Activated CD8-positive, alpha-beta T cell treated with anti-CD3 and anti-CD28 coated beads for 36 hours (primary cell): ENCODE measurements around the gene IDH3G. TPM values are rescaled to one million over a fixed set of nuclear protein-coding genes. Genes with fewer than 3 reads are reported as not detected.

Experiments used
- ATAC-seq: fragments of 200-7000 bp; cut with Tn5 transposase; one replicate; pipeline ENCODE4 v1.10.0; 2021; ENCODE audit warnings: mild to moderate bottlenecking, moderate library complexity
- CTCF ChIA-PET: fragments of 350-600 bp; sonication (Branson Sonifier 250); formaldehyde crosslinking; loops from one replicate; lab custom pipeline; 2021; ENCODE audit warnings: antibody characterized with exemption; lab: Charles Lee
- POLR2A ChIA-PET: fragments of 350-600 bp; sonication (Branson Sonifier 250); formaldehyde crosslinking; loops from one replicate; lab custom pipeline; 2021; ENCODE audit warnings: antibody characterized with exemption; lab: Charles Lee
- DNase-seq: peaks from one replicate; pipeline ENCODE4 v3.0.0-alpha.2; 2020
- H3K27ac Mint-ChIP-seq: one replicate; pipeline ENCODE4 v1.8.0; 2021; ENCODE audit warnings: mild to moderate bottlenecking, mixed read lengths
- H3K27me3 Mint-ChIP-seq: one replicate; pipeline ENCODE4 v1.8.0; 2021; ENCODE audit warnings: mixed read lengths
- H3K36me3 Mint-ChIP-seq: one replicate; pipeline ENCODE4 v1.8.0; 2021; ENCODE audit warnings: low read depth, mixed read lengths
- H3K4me1 Mint-ChIP-seq: one replicate; pipeline ENCODE4 v1.8.0; 2021; ENCODE audit warnings: low read depth, mixed read lengths
- H3K4me3 Mint-ChIP-seq: one replicate; pipeline ENCODE4 v1.8.0; 2021; ENCODE audit warnings: mild to moderate bottlenecking, moderate library complexity, mixed read lengths
- H3K9me3 Mint-ChIP-seq: one replicate; pipeline ENCODE4 v1.8.0; 2021; ENCODE audit warnings: mixed read lengths
- intact Hi-C: fragments of 100-400 bp; cut with micrococcal nuclease; formaldehyde crosslinking; loops from one replicate; pipeline ENCODE4 v1.10.0; 2022
- total RNA-seq, 2 experiments: library from RNA; stranded (reverse); gene quantifications; one replicate each; pipeline ENCODE4 v1.2.3, GENCODE V29; 2021
- TF ChIP-seq, protein P1 (sequence below): fragments of 200-600 bp; IDR thresholded peaks from one replicate; pipeline ENCODE4 v1.8.0; 2022; ENCODE audit warnings: antibody characterized with exemption, mild to moderate bottlenecking

IDH3G gene
- total RNA-seq, 2 experiments from 2014 or later = 54.3 to 56.9 TPM

GRCh38 chrX:153741446-153741845 is 52.7 kb downstream of the IDH3G start:
- H3K27me3 Mint-ChIP-seq = peaks cover 4% of the 10 kb centered on the region
- ATAC-seq (no peak), DNase-seq (no peak)
- ChIA-PET CTCF (no interaction called here), POLR2A (no interaction called here)
- H3K9me3 Mint-ChIP-seq = no peaks in the 10 kb centered on the region
- peaks cover 13% of the 10 kb centered on the region for H3K4me1 Mint-ChIP-seq
- intact Hi-C loops = no loop called here
- H3K4me3 Mint-ChIP-seq = no peak overlapping the region
- H3K36me3 Mint-ChIP-seq = no peaks in the 10 kb centered on the region
- no peak overlapping the region for H3K27ac Mint-ChIP-seq
- TF ChIP-seq, protein P1, sequence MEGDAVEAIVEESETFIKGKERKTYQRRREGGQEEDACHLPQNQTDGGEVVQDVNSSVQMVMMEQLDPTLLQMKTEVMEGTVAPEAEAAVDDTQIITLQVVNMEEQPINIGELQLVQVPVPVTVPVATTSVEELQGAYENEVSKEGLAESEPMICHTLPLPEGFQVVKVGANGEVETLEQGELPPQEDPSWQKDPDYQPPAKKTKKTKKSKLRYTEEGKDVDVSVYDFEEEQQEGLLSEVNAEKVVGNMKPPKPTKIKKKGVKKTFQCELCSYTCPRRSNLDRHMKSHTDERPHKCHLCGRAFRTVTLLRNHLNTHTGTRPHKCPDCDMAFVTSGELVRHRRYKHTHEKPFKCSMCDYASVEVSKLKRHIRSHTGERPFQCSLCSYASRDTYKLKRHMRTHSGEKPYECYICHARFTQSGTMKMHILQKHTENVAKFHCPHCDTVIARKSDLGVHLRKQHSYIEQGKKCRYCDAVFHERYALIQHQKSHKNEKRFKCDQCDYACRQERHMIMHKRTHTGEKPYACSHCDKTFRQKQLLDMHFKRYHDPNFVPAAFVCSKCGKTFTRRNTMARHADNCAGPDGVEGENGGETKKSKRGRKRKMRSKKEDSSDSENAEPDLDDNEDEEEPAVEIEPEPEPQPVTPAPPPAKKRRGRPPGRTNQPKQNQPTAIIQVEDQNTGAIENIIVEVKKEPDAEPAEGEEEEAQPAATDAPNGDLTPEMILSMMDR = no peak

DNA sequence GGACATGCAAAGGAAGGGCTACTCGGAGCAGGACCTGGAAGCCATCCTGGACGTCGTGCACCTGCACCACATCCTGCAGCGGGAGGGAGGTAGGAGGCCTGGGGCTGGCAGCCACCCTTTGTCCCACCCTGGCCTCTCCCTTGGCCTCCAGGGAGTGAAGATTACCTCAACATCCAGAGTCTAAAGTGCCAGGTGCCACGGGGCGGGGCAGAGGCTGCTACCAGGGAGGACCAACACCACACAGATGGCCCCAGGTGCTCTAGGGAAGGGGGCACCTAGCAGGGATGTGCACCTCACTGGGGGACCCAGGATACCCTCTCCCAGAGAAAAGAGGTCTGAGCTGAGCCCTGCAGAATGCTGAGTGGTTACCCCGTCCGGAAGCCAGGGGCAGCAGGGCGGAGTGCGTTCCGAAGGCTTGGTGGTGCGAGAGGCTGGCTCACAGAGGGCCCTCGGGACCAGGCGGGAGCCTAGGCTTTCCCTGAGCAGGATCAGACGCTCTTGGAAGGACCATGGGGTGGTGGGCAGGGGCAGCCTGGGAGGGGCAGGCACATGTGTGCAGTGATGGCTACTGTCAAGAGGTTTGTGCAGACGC is 53.4 kb downstream of the IDH3G start:
- H3K27ac Mint-ChIP-seq = peak overlapping the region; percentile 86
- no peaks in the 10 kb centered on the region for H3K36me3 Mint-ChIP-seq
- ChIA-PET POLR2A (no interaction called here), CTCF (no interaction called here)
- no peaks in the 10 kb centered on the region for H3K9me3 Mint-ChIP-seq
- intact Hi-C loops = no loop called here
- TF ChIP-seq, protein P1 = no peak
- H3K27me3 Mint-ChIP-seq = peaks cover 4% of the 10 kb centered on the region
- H3K4me3 Mint-ChIP-seq = no peak overlapping the region
- H3K4me1 Mint-ChIP-seq = peaks cover 13% of the 10 kb centered on the region
- DNase-seq (no peak), ATAC-seq (no peak)

DNA sequence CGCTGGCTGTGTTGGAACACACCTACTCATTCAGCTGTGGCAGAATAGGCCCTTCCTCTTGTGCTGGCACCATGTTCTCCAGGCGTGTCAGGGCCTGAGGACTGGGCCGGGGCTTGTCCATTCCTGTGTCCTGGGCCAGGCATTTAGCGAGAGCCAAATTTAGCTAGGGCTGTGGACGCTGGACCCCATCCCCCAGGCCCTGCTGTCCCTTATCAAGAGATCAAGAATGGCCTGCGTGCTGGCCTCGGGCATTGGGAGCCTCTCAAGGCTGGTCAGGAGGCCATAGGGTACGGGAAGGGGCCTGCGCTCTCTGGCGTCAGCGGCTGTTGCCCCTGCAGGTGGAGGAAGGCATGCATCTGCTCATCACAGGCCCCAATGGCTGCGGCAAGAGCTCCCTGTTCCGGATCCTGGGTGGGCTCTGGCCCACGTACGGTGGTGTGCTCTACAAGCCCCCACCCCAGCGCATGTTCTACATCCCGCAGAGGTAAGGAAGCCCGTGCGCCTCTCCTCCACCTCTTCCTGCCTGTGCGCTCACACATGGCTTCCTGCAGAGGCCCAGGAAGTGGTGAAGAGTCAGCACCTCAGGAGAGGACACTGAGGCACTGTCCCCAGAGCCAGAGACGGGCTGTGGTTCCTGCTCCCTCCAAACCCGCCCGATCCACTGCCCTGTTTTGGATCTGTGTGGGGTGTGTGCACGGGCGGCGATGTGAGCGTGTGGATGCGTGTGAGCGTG is 54.3 kb downstream of the IDH3G start:
- H3K27ac Mint-ChIP-seq = peak overlapping the region; percentile 86
- ChIA-PET CTCF (interaction anchor here (0.9 kb wide), 1 partner anchor 25 kb away, joined by 4 read pairs; the partner anchor contains the start of gene PLXNB3), POLR2A (no interaction called here)
- no peaks in the 10 kb centered on the region for H3K9me3 Mint-ChIP-seq
- intact Hi-C loops = no loop called here
- H3K27me3 Mint-ChIP-seq = peaks cover 4% of the 10 kb centered on the region
- H3K36me3 Mint-ChIP-seq = no peaks in the 10 kb centered on the region
- ATAC-seq = peak; percentile 74
- H3K4me3 Mint-ChIP-seq = peak overlapping the region; percentile 16
- TF ChIP-seq, protein P1 = no peak
- peak; percentile 29 for DNase-seq
- H3K4me1 Mint-ChIP-seq = peaks cover 21% of the 10 kb centered on the region

GRCh38 chrX:153738056-153738605 is 56.0 kb downstream of the IDH3G start:
- peaks cover 20% of the 10 kb centered on the region for H3K4me1 Mint-ChIP-seq
- ChIA-PET POLR2A (no interaction called here), CTCF (no interaction called here)
- H3K36me3 Mint-ChIP-seq = peaks cover 2% of the 10 kb centered on the region
- intact Hi-C loops = no loop called here
- ATAC-seq (no peak), DNase-seq (no peak)
- TF ChIP-seq, protein P1 = no peak
- no peaks in the 10 kb centered on the region for H3K27me3 Mint-ChIP-seq
- no peaks in the 10 kb centered on the region for H3K9me3 Mint-ChIP-seq
- no peak overlapping the region for H3K27ac Mint-ChIP-seq
- H3K4me3 Mint-ChIP-seq = no peak overlapping the region

DNA sequence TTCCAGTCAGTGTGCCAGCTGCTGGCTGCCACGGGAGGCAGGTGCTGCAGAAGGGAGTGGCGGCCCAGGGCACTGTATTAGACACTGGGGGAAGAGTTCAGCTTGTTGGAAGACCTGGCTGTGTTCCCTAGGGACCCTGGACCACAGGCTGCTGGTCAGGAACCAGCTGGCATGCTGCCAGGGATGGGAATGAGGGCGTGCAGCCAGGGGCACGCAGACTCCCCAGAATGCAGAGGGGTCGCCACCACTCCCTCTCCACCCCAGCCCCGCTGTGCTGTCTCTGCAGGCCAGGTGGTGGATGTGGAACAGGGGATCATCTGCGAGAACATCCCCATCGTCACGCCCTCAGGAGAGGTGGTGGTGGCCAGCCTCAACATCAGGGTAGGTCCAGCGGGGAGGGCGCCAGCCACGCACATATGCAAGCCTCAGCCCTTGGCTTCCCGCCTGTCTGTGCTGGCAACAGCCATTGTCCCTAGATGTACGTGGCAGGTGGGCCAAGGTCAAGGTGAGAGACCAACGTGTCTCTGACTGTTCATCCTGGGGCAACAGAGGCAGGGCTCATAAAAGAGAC is 57.2 kb downstream of the IDH3G start:
- CTCF ChIA-PET = no interaction called here
- Mint-ChIP-seq H3K9me3 (peaks cover under 1% of the 10 kb centered on the region), H3K27me3 (no peaks in the 10 kb centered on the region), H3K36me3 (peaks cover 3% of the 10 kb centered on the region), H3K27ac (no peak overlapping the region), H3K4me3 (no peak overlapping the region), H3K4me1 (peaks cover 20% of the 10 kb centered on the region)
- intact Hi-C loops = no loop called here
- ATAC-seq = no peak
- TF ChIP-seq, protein P1 = no peak
- no peak for DNase-seq
- POLR2A ChIA-PET = no interaction called here
